Measurements from ENCODE around the gene FGFR3.
"Not testable (repeated sequence)": the region's sequence is repeated elsewhere in the genome, so short reads cannot be mapped to it uniquely, and the experiment has no call there.

Gene FGFR3

DNA sequence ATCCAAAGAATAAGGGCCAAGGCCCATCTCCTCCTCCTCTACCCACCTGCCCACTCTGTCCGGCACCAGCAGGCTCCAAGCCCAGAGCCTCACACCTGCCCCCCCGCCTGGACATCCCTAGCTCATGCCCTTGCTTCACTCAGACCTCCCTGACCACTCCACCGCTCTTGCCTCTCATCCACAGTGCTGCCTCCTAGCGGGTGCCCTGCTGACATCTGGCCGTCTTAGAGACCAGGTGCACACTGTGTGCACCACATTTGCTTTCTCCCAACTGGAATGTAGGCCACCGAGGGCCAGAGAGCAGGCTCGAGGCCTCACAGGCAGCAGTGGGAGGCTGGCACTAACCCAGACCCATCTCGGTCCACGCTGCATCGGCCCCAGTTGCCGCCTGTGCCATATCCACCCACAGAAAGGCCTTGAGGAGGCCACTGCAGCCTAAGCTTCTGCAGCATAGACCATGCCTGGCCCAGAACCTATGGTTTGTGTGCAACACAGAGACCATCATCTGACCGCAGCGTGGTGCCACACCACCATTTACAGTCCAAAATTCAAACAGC, 49.3 kb downstream of the FGFR3 start:
- DNase-seq (ENCODE audit: low read depth): no peak

DNA sequence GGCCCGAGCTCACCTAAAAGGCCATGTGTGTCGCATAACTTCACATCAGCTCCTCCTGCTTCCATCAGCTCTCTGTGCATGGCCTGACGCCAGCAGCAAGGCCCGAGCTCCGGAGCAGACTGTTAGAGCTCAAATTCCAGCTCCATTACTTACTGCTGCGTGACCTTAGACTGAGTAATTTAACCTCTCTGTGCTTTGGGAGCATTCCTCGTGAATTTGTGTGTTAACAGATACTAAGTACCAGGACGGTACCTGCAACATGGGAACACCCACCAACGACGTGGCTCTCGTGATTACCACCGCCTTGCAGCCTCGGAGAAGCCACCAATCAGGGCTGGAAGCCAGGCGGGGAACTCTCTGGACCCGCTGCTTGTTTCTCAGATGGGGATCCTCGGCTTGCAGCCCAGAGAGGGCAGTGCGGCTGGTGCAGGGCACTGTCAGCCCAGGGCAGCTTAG, 49.9 kb downstream of the FGFR3 start:
- no peak for DNase-seq (ENCODE audit: low read depth)

DNA sequence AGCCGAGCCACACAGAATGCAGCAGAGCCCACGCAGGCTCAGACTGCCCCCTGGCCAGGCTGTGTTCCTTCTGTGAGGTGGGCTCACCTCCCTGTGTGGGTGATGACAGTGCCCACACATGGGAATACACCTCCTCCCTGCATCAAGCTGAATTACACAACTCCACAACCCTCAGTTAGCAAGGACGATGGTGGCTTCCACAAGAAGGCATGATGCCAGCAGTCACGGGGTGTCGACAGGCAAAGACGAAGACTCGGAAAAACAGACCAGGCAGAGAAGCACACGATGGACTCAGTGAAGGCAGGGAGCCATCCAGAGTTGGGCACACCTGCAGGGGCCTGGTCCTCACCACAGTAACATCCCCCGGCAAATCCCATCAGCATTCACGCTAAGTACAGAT, 50.8 kb downstream of the FGFR3 start:
- DNase-seq (ENCODE audit: low read depth): no peak

DNA sequence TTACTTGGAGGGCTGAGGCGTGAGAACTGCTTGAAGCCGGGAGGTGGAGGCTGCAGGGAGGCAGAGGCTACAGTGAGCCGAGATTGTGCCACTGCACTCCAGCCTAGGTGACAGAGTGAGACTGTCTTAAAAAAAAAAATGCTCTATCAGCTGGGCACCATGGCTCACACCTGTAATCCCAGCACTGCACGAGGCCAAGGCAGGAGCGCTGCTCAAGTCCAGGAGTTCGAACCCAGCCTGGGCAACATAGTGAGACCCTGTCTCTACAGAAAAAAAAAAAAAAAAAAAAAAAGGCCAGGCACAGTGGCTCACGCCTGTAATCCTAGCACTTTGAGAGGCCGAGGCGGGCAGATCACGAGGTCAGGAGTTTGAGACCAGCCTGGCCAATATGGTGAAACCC, 51.5 kb downstream of the FGFR3 start:
- not testable (repeated sequence) for DNase-seq (ENCODE audit: low read depth)

DNA sequence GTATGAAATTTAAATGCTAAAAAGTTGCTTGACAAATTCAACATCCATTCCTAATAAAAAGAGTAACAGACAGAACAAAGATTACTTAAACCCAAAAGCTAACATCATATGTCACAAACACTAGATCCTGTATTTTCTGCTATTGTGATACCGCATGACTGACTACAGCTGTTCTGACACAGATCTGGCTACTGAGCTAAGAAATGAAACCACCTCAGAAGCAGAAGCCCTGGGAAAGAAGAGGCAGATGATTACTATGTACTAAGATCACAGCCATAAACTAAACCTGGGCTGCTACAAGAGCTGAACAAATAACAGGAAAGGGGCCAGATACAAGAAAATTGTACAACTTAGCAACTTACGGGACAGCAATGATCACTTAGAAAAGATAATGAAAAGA, 53.5 kb downstream of the FGFR3 start:
- no peak for DNase-seq (ENCODE audit: low read depth)

DNA sequence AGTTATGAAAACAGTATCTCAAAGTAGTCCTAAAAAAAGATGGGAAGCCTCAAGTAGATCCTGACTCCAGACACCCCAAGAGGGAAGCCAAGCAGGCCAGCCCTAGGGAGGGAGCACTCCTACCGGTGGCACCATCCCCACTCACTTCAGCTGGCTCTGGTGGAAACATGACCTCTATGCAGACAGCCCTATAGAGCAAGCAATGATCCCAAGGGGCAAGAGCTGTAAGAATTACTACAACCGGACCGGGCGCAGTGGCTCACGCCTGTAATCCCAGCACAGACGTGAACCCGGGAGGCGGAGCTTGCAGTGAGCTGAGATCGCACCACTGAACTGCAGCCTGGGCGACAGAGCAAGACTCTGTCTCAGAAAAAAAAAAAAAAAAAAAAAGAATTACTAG, 57.2 kb downstream of the FGFR3 start:
- DNase-seq (ENCODE audit: low read depth): no peak

DNA sequence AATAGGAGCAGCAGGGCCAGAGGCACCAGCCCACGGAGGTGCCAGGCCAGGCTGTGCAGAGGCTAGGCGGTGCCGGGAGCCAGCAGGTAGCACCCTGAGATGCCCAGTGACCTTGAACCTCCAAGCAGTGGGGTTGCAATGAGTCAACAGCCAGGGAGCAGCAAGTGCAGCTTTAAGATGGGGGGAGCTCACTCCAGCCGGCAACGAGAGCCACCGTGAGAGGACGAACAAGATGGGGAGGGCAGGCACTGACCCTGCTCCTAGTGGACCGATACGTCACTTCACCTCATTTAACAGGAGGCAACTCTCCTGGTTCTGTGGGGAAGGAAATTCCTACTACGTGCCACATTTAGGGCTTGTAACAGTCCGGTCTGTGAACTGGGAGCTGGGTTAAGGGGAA, 58.1 kb downstream of the FGFR3 start:
- DNase-seq (ENCODE audit: low read depth): no peak

DNA sequence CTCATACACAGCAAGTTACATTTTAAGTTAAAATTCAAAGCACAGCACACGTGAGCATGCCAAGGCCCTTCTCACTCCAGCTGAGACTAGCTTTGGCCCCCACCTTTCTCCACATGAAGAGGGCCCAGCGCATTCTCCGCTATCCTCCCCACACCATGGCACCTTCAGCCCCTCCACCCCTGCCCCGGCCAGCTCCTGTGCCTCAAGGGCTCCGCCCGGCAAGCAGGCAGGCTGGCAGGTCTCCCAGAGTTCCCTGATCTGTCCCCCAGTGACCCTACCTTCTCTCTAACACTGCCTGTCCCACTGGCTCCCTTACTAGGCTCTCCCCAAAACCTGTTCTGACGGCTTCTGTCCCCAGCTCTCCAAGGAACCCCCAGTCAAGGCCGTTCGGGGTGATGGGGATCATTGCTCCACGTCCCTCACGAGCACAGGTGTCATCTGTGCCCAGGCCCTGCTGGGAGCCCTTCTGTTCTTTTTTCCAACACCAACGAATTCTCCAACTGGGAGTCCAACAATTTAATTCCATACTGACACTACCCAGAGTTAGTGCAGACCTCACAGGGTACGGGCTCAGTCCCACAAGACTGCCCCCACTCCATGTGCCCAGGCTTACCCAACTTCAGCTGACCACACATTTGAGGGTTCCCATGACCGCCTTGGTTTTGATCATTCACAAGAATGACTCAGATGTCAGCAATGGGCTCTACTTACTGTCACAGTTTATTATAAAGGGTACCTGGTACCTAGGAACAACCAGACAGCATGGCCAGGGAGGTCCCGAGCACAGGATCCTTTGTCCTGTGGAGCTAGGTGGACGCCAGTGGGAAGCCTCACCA, 58.7 kb downstream of the FGFR3 start:
- no peak for DNase-seq (ENCODE audit: low read depth)

DNA sequence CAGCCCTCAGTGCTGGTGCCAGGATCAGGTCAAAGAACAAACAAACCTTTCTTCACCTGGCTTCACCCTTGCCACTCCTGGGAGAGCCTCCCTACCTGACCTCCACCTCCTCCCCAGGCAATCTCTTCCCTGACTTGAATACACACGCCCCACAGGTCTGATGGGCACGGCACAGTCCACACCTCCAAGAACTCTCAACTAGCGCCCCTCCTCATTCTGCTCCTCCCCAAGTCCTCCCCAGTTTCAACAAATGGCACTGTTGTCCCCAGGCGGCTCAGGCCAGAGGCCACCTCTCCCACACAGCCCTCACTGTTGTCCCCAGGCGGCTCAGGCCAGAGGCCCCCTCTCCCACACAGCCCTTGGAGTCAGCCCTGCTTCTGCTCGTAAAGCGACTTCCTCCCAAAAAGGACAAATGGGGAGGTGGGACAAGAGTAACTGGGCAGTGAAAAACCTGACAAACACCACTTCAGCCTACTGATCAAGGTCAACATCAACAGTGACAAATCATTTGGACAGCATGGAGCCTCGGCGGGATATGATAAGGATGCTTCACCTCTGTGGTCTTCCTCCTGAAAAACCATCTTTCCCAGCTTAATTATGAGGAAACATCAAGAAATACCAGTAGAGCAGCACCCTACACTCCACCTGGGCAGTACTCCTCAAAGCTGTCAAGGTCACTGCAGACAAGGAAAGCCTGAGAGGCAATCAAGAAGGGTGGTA, 60.0 kb downstream of the FGFR3 start:
- no peak for DNase-seq (ENCODE audit: low read depth)

DNA sequence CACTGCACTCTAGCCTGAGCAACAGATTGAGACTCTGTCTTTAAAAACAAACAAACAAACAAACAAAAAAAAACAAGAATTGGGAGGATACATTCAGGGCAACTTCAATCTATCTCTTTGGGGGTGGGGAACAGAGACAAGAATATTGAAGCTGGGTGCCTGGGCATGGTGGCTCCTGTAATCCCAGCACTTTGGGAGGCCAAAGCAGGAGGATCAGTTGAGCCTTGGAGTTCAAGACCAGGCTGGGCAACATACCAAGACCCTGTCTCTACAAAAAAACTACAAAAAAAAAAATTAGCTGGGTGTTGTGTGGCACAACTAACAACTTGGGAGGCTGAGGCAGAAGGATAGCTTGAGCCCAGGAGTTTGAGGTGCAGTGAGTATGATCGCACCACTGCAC, 61.7 kb downstream of the FGFR3 start:
- no peak for DNase-seq (ENCODE audit: low read depth)

DNA sequence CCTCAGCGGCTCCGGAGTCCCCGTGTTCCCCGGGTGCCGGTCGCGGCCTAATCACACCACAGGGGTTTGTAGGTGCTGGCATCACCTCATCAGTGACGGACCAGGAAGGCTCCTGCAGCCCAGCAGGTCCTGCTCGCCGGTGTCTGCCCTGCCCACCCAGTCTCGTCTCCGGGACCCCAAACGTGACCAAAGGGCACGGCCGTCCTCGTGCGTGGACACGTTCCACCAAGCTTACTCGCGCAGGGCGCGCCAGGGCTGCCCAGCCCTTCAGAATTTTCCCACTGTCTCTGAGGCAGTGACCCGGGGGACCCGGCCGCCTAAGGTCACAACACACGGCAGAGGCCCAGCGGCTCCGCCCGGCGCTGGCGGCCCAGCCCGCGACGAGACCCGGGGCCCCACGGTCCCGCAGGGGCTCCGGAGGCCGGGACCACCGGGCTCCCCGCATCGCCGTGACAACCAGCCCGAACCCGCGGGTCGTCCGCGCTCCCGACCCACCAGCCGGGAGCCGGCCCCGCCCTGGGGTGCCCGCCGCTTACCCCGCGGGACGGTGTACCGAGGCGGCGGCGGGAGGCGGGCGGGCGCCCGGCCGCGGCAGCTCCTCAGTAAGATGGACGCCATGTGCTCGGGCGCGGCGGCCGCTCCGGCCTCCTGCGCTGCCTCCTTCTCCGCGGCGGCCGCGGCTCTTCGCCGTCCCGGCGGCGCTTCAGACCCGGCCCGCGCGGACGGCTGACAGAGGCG, 62.4 kb downstream of the FGFR3 start:
- no peak for DNase-seq (ENCODE audit: low read depth)

DNA sequence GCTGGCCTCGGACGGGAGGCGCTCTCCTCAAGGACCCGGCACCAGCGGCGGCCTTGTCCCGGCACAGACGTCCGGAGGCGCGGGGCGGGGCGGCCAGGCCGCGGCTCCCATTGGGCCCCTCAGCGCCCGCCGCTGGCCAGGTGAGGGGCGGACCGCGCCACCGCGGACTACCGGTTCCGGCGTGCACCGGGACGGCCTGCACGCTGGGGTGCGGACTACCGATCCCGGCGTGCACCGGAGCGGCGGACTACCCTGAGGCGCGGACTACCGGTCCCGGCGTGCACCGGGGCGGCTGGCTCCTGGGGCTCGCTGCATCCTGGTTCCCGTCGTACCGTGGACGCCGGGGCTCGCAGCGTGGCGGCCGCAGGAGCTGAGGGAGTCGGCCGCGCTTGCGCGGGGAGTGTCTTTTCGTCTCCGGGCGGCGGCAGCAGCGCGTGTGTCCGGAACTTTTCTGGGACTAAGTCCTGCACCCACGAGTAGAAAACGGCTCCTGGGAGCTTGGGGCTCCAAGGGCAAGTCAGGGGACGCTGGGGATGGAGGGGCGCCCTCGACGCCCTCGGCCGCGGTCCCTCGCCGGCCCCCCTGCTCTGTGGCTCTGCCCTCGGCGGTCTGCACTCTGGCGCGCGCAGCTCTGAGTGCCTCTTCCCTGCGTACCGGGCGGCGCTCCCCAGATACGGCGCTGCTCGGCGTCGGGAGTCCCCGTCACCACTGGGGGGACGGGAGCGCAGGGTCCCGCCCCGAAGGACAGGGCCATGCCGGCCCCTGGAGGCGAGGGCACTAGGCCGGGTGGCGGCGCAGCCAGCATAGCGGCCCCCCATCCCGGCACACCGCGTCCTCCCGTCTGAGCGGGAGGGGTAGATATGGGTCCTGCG, 63.2 kb downstream of the FGFR3 start, which contains the start of gene LETM1:
Gene LETM1 (minus strand): TSS at position 86 of the 872 bp plus-strand sequence. CDS start 206 bp downstream, outside the sequence.
- peak; percentile 84 for DNase-seq (ENCODE audit: low read depth)

DNA sequence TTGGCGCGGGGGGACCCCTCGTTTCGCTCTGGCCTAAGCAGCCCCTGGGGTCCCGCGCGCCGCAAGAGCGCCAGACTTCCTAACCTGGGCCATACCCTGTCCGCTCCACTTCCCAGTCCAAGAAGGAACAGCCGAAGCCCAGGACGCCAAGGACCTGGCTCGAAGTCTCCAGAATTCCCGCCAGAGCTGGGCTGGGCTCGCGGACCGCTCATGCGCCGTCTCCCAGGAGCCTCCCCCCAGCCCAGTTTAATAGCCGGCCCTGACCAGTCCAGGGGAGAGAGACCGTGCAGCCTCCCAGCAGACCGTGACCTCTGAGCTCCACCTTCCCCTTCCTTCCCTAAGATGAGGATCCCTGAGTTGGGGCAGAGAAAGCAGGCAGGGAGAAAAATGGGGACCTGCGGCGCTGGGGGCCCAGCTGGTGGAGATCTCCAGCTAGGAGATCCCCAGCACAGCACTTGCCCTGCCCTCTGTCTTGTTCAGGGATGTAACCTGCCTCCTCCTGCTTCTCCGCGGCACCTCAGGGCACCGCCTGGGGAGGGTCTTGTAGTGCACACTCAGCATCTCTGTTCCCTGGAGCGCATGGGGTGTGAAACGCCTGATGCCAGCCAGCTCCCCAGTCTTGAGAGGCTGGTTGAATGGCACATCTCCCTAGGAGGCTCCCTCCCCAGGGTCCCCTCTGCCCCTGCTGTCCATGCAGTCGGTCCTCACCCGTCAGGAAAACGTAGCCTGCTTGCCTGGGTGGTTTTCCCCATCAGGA, 64.0 kb downstream of the FGFR3 start:
- DNase-seq (ENCODE audit: low read depth): no peak

DNA sequence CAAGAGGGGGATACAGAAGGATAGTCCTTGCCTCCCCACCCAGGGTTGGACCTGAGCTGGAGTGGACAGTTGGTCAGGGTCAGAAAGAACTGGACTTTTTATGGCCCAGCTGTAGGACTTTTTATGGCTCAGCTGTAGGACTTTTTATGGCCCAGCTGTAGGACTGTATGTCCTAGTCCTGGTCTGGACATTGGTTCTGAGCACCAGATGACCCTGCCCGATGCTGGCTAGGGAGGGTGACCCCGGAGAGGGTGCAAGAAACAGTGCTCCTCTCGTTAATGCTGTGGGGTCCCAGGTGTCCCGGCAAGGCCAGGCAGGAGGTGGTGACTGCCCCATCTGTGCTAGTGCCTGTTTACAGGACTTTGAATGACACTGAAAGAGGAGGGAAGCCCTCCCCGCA, 64.8 kb downstream of the FGFR3 start:
- DNase-seq (ENCODE audit: low read depth): no peak
